GM23338 (cell line): ENCODE results near the gene LIMCH1.

Source experiments
- CTCF ChIP-seq, 2 experiments: fragments of 200-600 bp in 1 of 2; sonication (generic) in 1 of 2; conservative IDR thresholded peaks; 2 replicates each; pipeline versions ENCODE4 v1.5.1 to v1.6.1; 2016 to 2017; ENCODE audit warnings: antibody characterized with exemption in 2 of 2, low read depth in 2 of 2, mild to moderate bottlenecking in 2 of 2, moderate library complexity in 1 of 2
- EZH2phosphoT487 ChIP-seq: fragments of 200-600 bp; sonication (generic); IDR thresholded peaks from one replicate; pipeline ENCODE4 v1.8.1; 2018; ENCODE audit warnings: antibody characterized with exemption; ENCODE audit not compliant: unreplicated experiment
- JUNB ChIP-seq: IDR thresholded peaks from one replicate; pipeline ENCODE4 v1.6.1; 2016; ENCODE audit warnings: antibody characterized with exemption; ENCODE audit not compliant: unreplicated experiment
- POLR2AphosphoS5 ChIP-seq: IDR thresholded peaks from 2 replicates; pipeline ENCODE4 v1.6.1; 2016; ENCODE audit warnings: antibody characterized with exemption, low read depth

GRCh38 chr4:41646862-41647261 lies 108.9 kb downstream of the LIMCH1 start:
- TF ChIP-seq CTCF (conservative IDR thresholded peaks at IDR 0.05; ENCODE audit: low read depth in 2 of 2) (no peak), JUNB (no peak), POLR2AphosphoS5 (no peak), EZH2phosphoT487 (no peak)
